PC-9 (cell line): Measurements from ENCODE around the gene C12orf57. TPM values are rescaled to one million over a fixed set of nuclear protein-coding genes. Genes with fewer than 3 reads are reported as not detected.

Experiments used
- BruUV-seq: library from RNA; stranded (reverse); fragments of 400-500 nt; replicated peaks from 2 replicates; lab custom pipeline; 2021; lab: Mats Ljungman, UMichigan
- CTCF ChIA-PET: fragments of 300-600 bp; sonication (Branson Sonifier 250); formaldehyde crosslinking; loops from one replicate; lab custom pipeline; 2022; ENCODE audit warnings: antibody characterized with exemption; lab: Charles Lee
- POLR2A ChIA-PET: fragments of 300-600 bp; sonication (Branson Sonifier 250); formaldehyde crosslinking; loops from one replicate; lab custom pipeline; 2022; ENCODE audit warnings: antibody characterized with exemption; ENCODE audit not compliant: unreplicated experiment; lab: Charles Lee
- DNase-seq, 2 experiments: peaks; one replicate each; pipeline versions ENCODE4 v3.0.0 to v3.0.0-alpha.2; 2015 to 2022; ENCODE audit warnings: mixed read lengths in 1 of 2
- H2AFZ ChIP-seq: fragments of 200-600 bp; sonication (generic); 2 replicates; pipeline ENCODE4 v1.8.1; 2017; ENCODE audit warnings: antibody characterized with exemption
- H3F3A ChIP-seq: fragments of 200-600 bp; sonication (generic); 2 replicates; pipeline ENCODE4 v1.8.1; 2017; ENCODE audit warnings: antibody characterized with exemption, mild to moderate bottlenecking, low read depth; ENCODE audit not compliant: insufficient read depth
- H3K27ac ChIP-seq: fragments of 200-600 bp; sonication (generic); 2 replicates; pipeline ENCODE4 v1.6.1; 2016; ENCODE audit warnings: mixed run types
- H3K27me3 ChIP-seq: fragments of 200-600 bp; sonication (generic); 2 replicates; pipeline ENCODE4 v1.6.1; 2016; ENCODE audit warnings: low read depth, mixed run types; ENCODE audit not compliant: insufficient read depth
- H3K36me3 ChIP-seq: fragments of 200-600 bp; sonication (generic); 2 replicates; pipeline ENCODE4 v1.6.1; 2016; ENCODE audit warnings: low read depth, mixed run types
- H3K4me1 ChIP-seq: fragments of 200-600 bp; sonication (generic); replicated peaks from 2 replicates; pipeline ENCODE4 v1.6.1; 2016; ENCODE audit warnings: mixed run types; ENCODE audit not compliant: insufficient read depth
- H3K4me2 ChIP-seq: fragments of 200-600 bp; sonication (generic); 2 replicates; pipeline ENCODE4 v1.6.1; 2017; ENCODE audit warnings: mixed run types
- H3K4me3 ChIP-seq: fragments of 200-600 bp; sonication (generic); 2 replicates; pipeline ENCODE4 v1.6.1; 2016; ENCODE audit warnings: mixed run types
- H3K79me2 ChIP-seq: fragments of 200-600 bp; sonication (generic); 2 replicates; pipeline ENCODE4 v1.6.1; 2017; ENCODE audit warnings: low read depth, mixed run types
- H3K9me2 ChIP-seq: fragments of 200-600 bp; sonication (generic); 2 replicates; pipeline ENCODE4 v1.8.1; 2017; ENCODE audit warnings: mild to moderate bottlenecking; ENCODE audit not compliant: insufficient read depth
- H3K9me3 ChIP-seq: fragments of 200-600 bp; sonication (generic); 2 replicates; pipeline ENCODE4 v1.8.1; 2016; ENCODE audit warnings: low read depth; ENCODE audit not compliant: insufficient read depth
- H4K20me1 ChIP-seq: fragments of 200-600 bp; sonication (generic); 2 replicates; pipeline ENCODE4 v1.8.1; 2017; ENCODE audit not compliant: insufficient read depth
- EZH2 ChIP-seq: fragments of 200-600 bp; sonication (generic); IDR thresholded peaks from 2 replicates; pipeline ENCODE4 v1.8.0; 2017; ENCODE audit warnings: antibody characterized with exemption, low read depth
- intact Hi-C: fragments of 100-400 bp; cut with micrococcal nuclease; formaldehyde crosslinking; loops from one replicate; pipeline ENCODE4 v1.10.0; 2022; ENCODE audit not compliant: unreplicated experiment
- total RNA-seq: library from RNA; stranded (reverse); gene quantifications from 2 replicates; pipeline ENCODE4 v1.2.3, GENCODE V29; 2021
- TF ChIP-seq, protein P1 (sequence below): fragments of 200-600 bp; sonication (generic); conservative IDR thresholded peaks from 2 replicates; pipeline ENCODE4 v1.6.1; 2017; ENCODE audit warnings: mixed run types, antibody characterized with exemption, mild to moderate bottlenecking, moderate library complexity

C12orf57 gene
- total RNA-seq, 1 experiment from 2014 or later = 198 TPM

DNA sequence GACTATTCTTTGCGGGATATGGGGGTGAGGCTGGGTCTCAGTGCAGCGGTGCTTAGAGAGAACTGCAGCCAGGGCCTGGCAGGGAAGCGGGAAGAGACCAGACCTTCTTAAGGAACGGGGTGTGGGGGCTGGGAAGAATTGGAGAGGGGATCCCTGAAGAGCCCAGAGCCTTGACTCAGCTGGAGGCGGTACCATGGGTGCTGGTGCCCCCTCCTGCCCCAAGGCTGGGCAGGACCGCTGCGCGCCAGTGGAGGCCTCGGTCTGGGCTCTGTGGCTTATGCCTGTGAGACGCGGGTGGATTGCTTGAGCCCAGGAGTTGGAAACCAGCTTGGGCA lies 1.5 kb upstream of the C12orf57 start:
- Histone ChIP-seq H2AFZ (no peak overlapping the region), H4K20me1 (no peaks in the 10 kb centered on the region), H3K4me2 (no peak overlapping the region), H3K27ac (no peak overlapping the region), H3F3A (peaks cover 50% of the 10 kb centered on the region), H3K36me3 (no peaks in the 10 kb centered on the region), H3K27me3 (no peaks in the 10 kb centered on the region), H3K79me2 (peaks cover 18% of the 10 kb centered on the region; the same call in 1 of the 2 replicates), H3K4me1 (peaks cover 27% of the 10 kb centered on the region), H3K9me3 (no peaks in the 10 kb centered on the region), H3K9me2 (no peaks in the 10 kb centered on the region), H3K4me3 (no peak overlapping the region)
- intact Hi-C loops = loop anchor here (2.0 to 5.0 kb wide), 2 partner anchors 69 to 190 kb away; partner anchors contain the start of genes MLF2 and SPSB2
- ChIA-PET POLR2A (interaction anchor here (0.6 kb wide), 1 partner anchor 126 kb away, joined by 3 read pairs; no protein-coding TSS in a partner anchor), CTCF (interaction anchor here (4.4 kb wide), 1 partner anchor 18 kb away, joined by 38 read pairs; no protein-coding TSS in a partner anchor)
- DNase-seq = peak in 1 of 2 experiments; percentile 44
- TF ChIP-seq EZH2 = no peak
- TF ChIP-seq, protein P1, sequence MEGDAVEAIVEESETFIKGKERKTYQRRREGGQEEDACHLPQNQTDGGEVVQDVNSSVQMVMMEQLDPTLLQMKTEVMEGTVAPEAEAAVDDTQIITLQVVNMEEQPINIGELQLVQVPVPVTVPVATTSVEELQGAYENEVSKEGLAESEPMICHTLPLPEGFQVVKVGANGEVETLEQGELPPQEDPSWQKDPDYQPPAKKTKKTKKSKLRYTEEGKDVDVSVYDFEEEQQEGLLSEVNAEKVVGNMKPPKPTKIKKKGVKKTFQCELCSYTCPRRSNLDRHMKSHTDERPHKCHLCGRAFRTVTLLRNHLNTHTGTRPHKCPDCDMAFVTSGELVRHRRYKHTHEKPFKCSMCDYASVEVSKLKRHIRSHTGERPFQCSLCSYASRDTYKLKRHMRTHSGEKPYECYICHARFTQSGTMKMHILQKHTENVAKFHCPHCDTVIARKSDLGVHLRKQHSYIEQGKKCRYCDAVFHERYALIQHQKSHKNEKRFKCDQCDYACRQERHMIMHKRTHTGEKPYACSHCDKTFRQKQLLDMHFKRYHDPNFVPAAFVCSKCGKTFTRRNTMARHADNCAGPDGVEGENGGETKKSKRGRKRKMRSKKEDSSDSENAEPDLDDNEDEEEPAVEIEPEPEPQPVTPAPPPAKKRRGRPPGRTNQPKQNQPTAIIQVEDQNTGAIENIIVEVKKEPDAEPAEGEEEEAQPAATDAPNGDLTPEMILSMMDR = no peak
- no TSS peak for BruUV-seq

DNA sequence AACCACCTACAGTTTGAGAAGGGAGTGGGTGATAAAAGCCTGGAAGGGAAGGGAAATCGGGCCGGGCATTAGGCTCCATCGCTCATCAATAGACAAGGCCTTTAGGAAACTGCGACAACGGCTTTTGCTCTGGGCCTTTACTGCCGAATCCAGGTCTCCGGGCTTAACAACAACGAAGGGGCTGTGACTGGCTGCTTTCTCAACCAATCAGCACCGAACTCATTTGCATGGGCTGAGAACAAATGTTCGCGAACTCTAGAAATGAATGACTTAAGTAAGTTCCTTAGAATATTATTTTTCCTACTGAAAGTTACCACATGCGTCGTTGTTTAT lies 467 bp upstream of the C12orf57 start:
- no peak overlapping the region; the same call in 1 of the 2 replicates for H2AFZ ChIP-seq
- no TSS peak for BruUV-seq
- H3K27ac ChIP-seq = peak overlapping the region; percentile 94
- no peaks in the 10 kb centered on the region for H3K36me3 ChIP-seq
- intact Hi-C loops = loop anchor here (2.0 to 5.0 kb wide), 2 partner anchors 71 to 191 kb away; partner anchors contain the start of genes MLF2 and SPSB2
- H3K27me3 ChIP-seq = no peaks in the 10 kb centered on the region
- H3K4me3 ChIP-seq = peak overlapping the region; percentile 67; the same call in 1 of the 2 replicates
- H3F3A ChIP-seq = peaks cover 50% of the 10 kb centered on the region
- DNase-seq = peak; percentile 83 to 93
- H3K4me2 ChIP-seq = peak overlapping the region; percentile 82
- no peaks in the 10 kb centered on the region for H4K20me1 ChIP-seq
- no peaks in the 10 kb centered on the region for H3K9me2 ChIP-seq
- ChIA-PET CTCF (interaction anchor here (1.5 to 4.4 kb wide), 6 partner anchors 18 to 201 kb away, joined by 4 to 47 read pairs (median 29); partner anchors contain the start of gene C1RL), POLR2A (interaction anchor here (0.5 to 3.6 kb wide), 24 partner anchors 18 to 607 kb away, joined by 3 to 54 read pairs (median 6); partner anchors contain the start of genes C1RL, LPCAT3, MLF2 and SPSB2)
- peaks cover 28% of the 10 kb centered on the region; the same call in 1 of the 2 replicates for H3K79me2 ChIP-seq
- peaks cover 25% of the 10 kb centered on the region for H3K4me1 ChIP-seq
- H3K9me3 ChIP-seq = no peaks in the 10 kb centered on the region
- TF ChIP-seq, protein P1 = no peak
- no peak for TF ChIP-seq EZH2

DNA sequence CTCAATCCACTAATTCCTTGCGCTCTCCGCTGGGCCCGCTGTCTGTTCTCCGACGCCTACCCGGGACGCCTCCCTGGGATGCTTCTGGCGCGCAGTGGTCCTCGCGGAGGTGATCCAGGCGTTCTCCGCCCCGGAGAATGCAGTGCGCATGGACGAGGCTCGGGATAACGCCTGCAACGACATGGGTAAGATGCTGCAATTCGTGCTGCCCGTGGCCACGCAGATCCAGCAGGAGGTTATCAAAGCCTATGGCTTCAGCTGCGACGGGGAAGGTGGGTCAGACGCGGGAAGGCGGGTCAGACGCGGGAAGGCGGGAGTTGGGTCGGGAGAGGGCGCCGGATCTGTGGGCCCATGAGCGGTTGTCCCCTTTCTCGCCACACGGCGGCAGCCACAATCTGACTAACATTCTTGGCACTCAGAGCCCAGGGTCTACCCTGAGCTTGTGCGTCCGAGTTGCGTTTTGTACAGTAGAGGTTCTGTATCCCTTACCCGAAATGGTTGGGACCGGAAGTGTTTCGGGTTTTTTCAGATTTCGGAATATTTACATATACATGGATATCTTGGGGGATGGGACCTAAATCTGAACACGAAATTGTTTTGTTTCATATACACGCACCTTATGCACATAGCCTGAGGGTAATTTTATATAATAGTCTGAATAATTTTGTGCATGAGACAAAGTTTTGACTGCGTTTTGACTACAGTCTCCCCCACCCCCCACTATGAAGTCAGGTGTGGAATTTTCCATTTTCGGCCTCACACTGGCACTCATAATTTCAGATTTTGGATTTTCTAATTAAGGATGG lies 762 bp downstream of the C12orf57 start:
- peaks cover 20% of the 10 kb centered on the region for H3K4me1 ChIP-seq
- no peaks in the 10 kb centered on the region for H4K20me1 ChIP-seq
- no TSS peak for BruUV-seq
- H3K4me2 ChIP-seq = peak overlapping the region; percentile 82
- no peaks in the 10 kb centered on the region for H3K9me3 ChIP-seq
- no peaks in the 10 kb centered on the region for H3K27me3 ChIP-seq
- intact Hi-C loops = loop anchor here (1.0 to 5.0 kb wide), 7 partner anchors 19 to 694 kb away; partner anchors contain the start of genes C1RL, MLF2 and PEX5
- CTCF ChIA-PET = interaction anchor here (0.8 to 4.4 kb wide), 13 partner anchors 17 to 1016 kb away, joined by 3 to 47 read pairs (median 7); partner anchors contain the start of genes C1RL and LPCAT3
- peak overlapping the region; percentile 94 for H3K27ac ChIP-seq
- peak; percentile 90 to 97 for DNase-seq
- peaks cover 28% of the 10 kb centered on the region; the same call in 1 of the 2 replicates for H3K79me2 ChIP-seq
- H2AFZ ChIP-seq = peak overlapping the region; percentile 79
- H3K36me3 ChIP-seq = no peaks in the 10 kb centered on the region
- peaks cover 57% of the 10 kb centered on the region for H3F3A ChIP-seq
- no peaks in the 10 kb centered on the region for H3K9me2 ChIP-seq
- TF ChIP-seq, protein P1 = peak; percentile 88
- TF ChIP-seq EZH2 = no peak
- POLR2A ChIA-PET = interaction anchor here (0.5 to 3.6 kb wide), 19 partner anchors 17 to 484 kb away, joined by 3 to 54 read pairs (median 7); partner anchors contain the start of genes C1RL, LPAR5, LPCAT3 and PTMS
- H3K4me3 ChIP-seq = peak overlapping the region; percentile 67
